NCI-H2029 (cell line): ENCODE measurements around the gene APBA1.
"Not testable (repeated sequence)": the region's sequence is repeated elsewhere in the genome, so short reads cannot be mapped to it uniquely, and the experiment has no call there.

ENCODE experiments used
- DNase-seq: peaks from one replicate; lab custom pipeline; 2025; lab: John Stamatoyannopoulos, UW

APBA1 gene

DNA sequence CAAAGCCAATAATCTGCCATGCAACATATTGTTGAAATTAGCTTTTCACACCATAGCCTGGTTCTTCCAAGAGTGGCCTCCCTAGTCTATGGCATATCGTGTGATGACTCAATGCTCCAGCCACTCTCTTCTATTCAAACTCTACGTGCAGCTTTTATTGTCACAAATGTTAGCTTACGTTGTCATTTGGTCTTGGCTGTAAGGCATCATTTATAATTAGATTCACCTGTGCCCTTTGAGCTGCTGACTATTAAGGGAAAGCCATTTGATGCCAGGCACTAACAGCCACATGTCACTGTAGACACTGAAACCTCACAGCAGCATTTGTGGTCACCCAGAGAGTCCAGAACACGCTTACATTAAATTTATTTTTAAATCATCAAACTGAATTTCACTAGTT is 66.8 kb downstream of the APBA1 start:
- no peak for DNase-seq

DNA sequence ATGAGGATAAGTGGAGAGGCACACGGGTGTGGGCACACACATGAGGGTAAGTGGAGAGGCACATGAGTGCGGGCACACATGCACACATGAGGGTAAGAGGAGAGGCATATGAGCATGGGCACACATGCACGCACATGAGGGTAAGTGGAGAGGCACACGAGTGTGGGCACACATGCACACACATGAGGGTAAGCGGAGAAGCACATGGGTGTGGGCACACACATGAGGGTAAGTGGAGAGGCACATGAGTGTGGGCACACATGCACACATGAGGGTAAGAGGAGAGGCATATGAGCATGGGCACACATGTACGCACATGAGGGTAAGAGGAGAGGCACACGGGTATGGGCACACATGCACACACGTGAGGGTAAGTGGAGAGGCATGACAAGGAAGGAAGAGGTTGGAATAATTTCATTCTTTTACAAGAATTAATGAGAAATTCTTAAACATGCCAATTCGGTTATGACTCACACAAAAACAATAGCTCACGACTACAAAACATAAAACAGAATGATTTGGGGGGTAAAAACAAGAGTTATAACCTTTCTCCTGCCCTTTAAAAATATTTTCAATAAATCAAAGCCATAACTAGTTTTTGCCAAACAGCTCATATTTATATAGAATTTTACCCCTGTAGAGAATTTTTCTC is 67.5 kb downstream of the APBA1 start:
- no peak for DNase-seq

DNA sequence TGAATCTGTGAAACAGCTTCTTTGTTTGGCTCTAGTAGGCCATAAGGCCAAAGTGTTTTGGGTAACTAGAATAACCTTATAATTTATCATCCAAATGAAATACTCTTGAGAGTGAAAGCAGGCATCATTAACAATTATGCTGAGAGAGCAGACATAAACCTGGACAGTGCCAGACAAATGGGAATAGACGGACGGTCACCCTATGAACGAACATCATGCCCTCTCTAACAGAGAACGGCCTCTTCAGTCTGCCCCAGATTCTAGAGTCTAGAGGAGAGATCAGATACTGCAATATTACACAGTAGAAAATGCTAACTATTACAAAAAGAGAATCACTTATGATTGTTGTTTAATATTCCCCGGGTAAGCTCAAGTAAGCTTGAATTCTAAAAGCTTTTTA is 68.5 kb downstream of the APBA1 start:
- no peak for DNase-seq

DNA sequence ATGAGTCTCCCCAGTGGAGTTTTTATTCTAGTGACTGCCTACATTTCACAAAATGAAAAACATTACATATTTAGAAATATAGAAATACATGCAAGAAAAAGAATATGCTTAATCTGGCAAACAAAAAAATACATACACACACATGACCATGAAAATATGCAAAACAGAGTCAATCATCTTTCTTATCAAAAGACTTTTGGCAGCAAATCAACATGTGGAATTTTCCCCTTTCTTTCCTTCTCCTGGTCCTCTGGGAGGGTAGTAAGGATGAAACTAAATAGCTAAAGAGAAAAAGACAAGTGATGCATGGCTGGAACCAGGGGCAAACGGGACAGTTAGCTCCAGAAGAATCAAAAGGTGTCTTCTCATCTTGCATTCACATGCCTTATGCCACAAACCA is 69.4 kb downstream of the APBA1 start:
- no peak for DNase-seq

DNA sequence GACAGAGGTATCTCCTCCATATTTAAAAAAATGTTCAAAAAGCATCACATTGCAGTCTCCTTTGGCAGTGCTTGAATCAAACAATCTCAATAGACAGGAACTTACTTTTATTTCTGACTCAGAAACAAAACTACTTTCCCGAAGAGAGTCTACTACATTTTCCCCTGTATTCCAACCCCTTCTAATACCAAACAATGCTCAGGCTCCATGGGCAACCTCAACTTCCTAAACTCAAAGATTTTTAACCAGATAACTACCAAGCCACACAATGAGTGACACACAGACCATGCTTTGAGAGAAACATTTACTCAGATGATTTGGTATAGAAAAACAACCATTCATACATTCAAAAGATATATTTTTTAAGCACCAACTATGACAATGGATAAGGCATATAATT is 70.5 kb downstream of the APBA1 start:
- no peak for DNase-seq

DNA sequence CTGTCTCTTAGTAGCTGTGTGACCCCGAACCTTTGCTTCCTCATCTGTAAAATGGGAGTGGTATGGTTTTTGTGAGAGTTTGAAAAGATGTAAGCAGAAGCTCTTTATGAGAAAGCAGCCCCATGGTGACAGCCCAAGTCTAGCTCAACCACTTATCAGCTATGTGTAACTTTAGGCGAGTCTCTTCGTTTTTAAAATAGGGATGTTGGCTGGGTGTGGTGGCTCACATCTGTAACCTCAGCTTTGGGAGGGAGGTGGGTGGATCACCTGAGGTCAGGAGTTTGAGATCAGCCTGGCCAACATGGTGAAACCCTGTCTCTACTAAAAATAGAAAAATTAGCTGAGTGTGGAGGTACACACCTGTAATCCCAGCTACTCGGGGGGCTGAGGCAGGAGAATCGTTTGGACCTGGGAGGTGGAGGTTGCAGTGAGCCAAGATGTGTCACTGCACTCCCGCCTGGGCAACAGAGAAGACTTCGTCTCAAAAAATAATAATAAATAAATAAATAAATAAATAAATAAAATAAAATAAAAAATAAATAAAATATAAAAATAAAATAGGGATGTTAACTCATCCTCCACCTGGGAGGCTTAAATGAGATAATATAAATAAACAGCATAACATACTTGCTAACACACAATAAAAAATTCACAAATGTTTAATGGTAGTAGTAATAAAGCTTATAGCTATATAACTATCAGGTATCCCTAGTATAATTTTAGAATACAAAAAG is 71.7 kb downstream of the APBA1 start:
- DNase-seq, result no peak

DNA sequence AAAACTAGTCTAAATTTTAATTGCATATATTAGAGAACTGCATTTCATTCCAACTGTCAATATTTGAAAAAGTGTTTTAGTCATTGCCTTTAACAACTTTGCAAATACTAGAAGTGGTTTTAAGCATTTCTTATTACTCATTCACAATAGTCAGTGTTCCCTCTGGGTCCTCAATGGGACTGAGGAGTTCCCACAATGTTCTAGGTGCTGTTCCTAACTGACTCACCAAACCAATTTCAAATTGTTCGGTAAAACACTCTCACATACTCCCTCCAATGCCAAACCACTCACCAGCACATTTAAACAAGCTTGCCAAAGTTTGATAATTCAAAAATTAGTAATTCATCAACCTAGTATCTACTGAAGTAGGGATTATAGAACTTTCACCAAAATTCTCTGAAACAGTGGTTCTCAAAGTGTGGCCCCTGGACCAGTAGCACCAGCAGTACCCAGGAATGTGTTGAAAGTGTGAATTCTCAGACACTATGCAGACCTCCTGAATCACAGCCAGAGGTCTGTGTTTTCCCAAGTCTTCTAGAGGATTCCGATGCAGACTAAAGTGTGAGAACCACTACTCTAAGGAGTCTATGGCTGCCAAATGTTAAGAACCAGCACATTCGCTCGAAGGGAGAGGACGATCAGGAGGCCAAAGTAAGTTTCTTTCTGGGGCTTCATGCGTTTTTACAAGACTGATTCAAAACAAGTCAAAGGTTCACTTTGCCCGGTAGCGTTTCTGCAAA is 72.8 kb downstream of the APBA1 start:
- no peak for DNase-seq

DNA sequence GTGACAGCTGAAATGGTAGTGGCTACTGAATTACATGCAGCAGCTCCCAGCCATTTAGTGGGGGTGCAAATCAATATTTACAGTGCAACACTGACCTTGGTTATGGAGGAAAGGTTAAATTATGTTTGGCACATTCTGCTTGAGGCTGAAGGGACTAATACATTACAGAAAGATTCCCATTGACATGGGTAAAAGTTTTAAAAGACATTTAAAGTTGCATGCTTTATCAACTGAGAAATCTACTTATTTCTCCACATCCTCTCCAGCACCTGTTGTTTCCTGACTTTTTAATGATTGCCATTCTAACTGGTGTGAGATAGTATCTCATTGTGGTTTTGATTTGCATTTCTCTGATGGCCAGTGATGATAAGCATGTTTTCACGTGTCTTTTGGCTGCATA is 75.3 kb downstream of the APBA1 start:
- DNase-seq, result not testable (repeated sequence)

DNA sequence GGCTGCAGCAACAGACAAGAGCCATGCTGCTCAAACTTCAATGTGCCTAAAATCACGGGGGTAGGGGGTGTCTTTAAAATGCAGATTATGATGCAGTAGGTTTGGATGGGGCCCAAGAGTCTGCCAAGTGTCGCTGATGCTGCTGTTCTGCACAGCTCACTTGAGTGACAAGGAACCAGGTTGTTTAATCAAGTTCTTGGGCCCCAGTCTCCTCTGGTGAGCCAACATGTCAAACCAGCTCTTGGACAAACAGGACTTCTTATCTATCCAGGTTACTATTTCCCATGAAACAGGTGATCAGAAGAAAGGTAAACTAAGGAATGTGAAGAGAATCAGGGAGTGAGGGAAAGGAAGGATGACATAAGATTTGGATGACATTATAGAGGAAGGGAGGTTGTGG is 78.0 kb downstream of the APBA1 start:
- DNase-seq, result no peak

DNA sequence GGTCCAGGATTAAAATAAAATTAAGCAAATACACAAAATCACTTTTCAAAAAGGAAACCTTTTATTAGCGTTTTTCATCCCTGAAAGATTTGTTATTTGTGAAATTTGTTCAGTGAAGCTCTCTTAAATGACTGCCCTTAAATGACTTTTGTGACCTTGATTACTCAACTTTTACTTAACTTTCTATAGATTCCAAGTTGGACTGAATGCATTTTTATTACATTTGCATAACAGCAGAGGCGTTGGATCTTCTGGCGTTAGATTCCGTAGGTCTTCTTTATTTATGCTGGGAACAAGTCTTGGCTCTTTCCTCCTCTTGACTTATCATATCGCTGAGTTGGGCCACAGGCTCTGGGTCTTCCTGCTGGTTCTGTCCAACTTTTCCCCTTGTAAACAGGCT is 78.4 kb downstream of the APBA1 start:
- DNase-seq, result no peak

DNA sequence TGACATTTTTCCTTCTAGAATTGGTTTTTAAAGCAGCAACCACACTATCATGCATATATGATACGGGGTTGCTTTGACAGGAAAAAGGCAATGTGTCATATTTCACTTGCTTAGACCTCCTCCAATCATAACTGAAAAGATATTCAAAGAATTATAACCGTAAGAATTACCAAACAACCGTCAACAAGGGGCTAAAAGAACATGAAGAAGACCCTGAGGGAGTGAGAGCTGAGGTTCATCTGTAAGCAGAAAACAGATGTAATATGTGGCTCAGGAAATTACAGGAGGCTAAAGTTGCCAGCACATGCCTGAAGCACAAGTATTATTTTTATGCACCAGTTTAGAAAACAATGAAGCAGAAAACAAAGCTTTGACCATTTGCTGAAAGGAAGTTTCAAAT is 78.9 kb downstream of the APBA1 start:
- no peak for DNase-seq

DNA sequence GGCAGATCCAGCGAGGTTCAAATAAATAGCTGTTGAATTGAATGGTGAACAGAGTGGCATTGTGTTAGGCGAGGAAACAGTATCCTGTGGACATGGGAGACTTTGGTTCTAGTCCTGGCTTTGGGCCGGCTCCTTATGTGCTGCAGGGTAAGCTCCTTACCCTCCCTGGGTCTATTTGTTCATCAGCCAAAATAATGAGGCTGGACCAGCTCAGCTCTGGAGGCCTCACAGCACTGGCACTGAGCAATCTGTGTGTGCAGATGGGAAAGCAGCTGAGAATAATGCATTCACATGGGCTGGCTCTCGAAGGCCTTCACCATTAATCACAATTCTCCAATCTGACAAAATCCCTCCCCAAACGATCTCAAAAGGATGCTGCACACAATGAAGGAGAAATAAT is 81.9 kb downstream of the APBA1 start:
- no peak for DNase-seq

DNA sequence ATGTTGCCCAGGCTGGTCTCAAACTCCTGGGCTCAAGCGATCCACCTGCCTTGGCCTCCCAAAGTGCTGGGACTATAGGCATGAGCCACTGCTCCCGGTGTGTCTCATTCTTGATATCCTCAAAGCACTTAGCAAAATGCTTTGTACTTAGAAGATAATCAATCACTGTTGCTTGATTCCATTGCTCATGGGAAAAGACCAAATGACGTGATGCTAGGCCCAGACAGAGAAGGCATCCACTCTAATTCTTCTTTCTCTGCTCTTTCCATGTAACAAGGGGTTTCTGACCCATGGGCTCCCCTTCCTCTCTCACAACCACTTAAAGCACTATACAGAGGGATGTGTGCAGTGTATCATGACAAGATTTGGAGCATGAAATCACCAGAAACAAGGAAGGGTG is 83.0 kb downstream of the APBA1 start:
- no peak for DNase-seq

DNA sequence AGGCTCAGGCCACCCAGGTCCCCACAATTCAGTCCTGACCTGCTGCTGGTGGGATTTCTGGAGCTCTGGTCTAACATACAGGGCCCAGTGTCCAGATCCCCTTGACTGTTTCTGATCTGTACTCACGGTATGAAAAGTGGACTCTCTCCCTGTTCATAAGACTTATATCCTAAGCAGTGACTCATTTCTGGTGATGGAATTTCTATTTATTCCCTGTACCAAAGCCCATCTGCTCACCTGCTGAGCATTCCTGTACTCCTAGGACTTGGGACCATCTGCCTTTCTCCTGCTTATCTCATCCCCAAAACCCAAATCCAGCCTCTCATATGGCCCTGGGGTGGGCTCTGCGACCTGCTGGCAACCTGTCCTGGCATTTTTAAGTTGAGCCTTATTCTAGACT is 86.6 kb downstream of the APBA1 start:
- DNase-seq, result no peak

DNA sequence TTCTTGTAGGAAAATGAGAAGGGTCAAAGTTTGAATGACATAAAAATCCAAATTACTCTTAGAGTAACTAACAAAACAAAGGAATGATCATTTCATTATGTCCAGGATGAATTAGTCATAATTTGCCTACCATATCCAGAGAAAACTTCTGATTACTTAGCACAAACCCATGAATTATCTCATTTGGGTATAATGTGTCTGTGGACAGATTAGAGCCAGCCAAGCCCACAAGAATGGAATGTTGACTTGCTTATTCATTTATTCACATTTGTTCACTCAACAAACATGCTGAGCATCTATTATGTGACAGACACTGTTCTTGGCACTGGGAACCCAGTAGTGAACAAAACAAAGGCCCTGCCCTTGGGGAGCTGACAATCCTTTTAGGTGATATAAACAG is 87.4 kb downstream of the APBA1 start:
- DNase-seq, result no peak

DNA sequence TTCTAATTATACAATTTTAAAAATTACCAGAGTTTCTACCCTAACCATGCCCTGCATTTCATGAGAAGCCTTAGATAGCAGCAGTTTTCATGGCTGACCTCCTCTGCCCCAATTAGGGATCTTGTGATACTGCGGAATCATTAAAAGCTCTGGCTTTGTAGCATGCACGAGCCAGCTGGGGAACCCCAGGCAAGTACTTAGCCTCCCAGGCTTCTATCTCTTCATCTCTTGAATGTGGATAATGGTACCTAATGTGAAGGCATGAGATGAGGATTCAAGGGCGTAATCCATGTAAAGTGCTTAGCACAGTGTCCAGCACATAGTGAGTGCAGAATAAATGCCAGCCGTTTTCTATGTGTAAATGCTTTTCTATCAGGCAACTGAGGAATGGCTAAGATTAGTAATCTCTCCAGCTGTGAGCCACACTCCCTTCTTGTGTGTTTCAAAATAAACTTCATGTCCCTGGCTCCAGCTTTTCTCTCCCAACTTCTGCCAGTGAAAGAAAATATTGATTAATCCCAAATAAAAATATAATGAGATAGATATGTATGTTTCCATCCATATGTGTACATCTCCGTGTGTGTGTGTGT is 88.4 kb downstream of the APBA1 start:
- no peak for DNase-seq

DNA sequence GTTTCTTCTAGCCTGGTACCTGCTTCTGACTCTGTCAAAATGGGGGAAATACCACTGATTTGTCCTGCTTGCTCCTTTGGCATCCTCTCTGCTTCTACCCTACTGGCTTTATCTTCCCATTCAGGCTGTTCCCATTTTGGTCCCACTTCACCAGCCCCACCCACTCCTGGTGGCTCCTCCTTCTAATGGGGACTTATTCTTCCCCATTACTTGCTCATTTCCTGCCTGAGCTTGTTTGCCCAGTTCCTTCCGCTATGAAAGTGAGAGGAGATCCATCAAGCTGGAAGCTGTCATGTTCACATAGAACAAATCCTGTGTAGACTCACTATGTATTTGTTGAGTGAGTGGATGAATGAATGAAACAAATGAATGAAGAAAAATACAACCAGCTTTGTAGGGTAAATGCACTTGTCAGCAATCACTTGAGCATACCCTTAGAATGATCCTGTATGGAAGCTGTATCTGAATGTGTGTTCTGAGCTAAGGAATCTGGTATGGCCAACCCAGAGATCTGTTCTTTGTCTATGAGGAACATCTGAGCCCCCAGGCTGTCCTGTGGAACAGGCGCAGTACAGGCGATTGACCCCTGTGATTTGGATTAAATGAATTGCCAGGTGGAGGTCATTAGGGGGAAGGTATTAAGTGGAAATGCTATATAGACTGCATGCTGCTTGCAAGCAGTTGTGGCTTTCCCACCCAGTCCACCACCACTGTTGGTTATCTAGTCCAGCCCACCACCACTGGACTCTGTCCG is 89.5 kb downstream of the APBA1 start:
- no peak for DNase-seq

DNA sequence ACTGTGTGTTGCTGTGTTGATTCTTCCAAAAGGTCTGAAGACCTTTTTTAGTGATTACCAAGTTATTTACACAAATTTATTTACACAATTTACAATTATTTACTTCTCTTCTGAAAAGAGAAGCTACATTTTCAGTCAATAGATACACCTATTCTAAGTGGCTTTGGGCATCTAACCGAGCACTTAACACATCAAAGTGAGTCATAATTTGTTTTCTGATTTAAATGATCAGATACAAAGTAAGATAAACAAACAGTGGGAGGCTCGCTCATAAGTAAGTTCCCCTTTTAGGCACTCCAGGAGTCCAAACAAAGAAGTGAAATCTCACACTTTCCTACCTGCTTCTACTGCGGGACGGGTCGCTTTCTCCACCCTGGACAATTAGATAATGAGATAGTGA is 90.2 kb downstream of the APBA1 start:
- no peak for DNase-seq

DNA sequence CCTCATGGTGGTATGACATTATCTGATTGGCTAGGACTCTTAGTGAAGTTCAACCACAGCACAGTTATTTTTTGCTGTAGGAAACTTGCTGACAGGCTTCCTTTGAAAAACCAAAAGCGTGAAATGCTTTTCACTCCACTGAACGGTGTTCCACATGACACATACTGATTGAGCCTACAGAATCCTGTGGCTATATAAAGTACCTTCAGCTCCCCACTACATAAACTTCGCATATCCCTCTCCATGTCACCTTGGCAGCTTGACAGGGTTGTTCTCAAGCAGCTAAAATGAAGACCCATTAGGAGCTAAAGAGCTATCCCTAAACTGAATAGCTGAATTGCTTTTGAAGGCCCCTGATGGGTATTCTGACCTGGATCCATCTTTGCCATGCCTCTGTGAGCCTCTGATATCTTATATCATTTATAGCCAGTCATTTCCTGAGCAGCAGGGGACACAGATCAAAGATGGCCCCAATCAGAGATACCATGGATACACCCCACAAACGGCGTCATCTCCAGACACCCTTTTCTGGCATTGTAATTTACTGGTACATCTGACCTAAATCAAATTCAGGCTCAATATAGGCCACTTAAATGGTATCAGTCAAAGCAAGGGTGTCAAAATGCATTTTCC is 91.5 kb downstream of the APBA1 start:
- no peak for DNase-seq

DNA sequence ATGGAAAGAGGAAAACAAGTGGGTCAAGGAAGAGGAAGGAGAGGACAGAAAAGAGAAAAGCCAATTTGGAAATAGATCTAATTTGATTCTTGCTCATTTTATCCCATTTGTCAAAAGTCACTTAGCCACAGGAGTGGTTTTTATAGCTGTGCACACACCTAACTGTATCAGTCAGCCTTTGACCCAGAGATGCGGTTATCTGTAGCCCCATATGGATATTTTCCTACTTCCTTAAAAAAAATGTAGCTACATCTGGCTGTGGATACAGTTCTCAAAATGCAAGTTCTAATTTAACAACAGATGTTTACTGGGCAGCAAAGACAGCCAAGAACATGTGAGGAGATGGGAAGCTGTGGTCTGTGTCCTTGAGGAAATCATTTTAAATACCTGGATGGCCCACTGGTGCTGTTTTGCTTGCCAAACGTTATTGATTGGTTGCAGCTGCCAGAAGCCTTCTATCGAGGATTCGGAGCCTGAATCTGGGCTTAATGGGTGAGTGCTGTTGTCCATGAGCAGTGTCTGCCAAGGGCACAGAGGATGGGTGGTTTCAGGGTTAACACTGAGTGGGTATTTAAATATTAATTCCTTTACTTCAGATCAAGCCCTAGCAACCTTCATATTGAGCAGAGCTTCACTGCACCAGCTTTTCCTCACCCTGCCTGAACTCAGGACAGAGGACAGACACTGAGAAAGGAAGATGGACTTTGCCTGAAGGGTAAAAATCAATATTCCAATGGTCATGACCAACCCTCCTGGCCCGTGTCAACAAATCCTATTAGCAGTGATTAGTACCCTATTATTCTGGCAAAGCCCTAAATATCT is 92.2 kb downstream of the APBA1 start:
- DNase-seq, result no peak
